ENCODE measurements around the gene MRPL51.

The MRPL51 gene

GRCh38 chr12:6458281-6459003 is 34.6 kb downstream of the MRPL51 start:
- no peak for DNase-seq

GRCh38 chr12:6457220-6457945 is 35.7 kb downstream of the MRPL51 start:
- no peak for DNase-seq

- DNase-seq, result no peak
Measured at GRCh38 chr12:6452944-6453630, 40.0 kb downstream of the MRPL51 start.

GRCh38 chr12:6452245-6452943 is 40.7 kb downstream of the MRPL51 start:
- no peak for DNase-seq

- DNase-seq, result peak; percentile 88
Measured at GRCh38 chr12:6451348-6452244, 41.5 kb downstream of the MRPL51 start, which contains the start of gene TAPBPL. TAPBPL (plus strand) TSS chr12:6452042; CDS start chr12:6452249, 207 bp downstream.

GRCh38 chr12:6450869-6451347 is 42.2 kb downstream of the MRPL51 start:
- no peak for DNase-seq

GRCh38 chr12:6450091-6450868 is 42.8 kb downstream of the MRPL51 start:
- DNase-seq, result no peak

GRCh38 chr12:6444704-6445688 is 48.1 kb downstream of the MRPL51 start, which contains the start of gene CD27:
CD27 (plus strand) TSS chr12:6444955; CDS start chr12:6445096, 141 bp downstream.
- peak; percentile 51 for DNase-seq

- DNase-seq, result no peak
Measured at GRCh38 chr12:6444031-6444430, 49.0 kb downstream of the MRPL51 start.

GRCh38 chr12:6443361-6443983 is 49.6 kb downstream of the MRPL51 start:
- no peak for DNase-seq

GRCh38 chr12:6442836-6443235 is 50.2 kb downstream of the MRPL51 start:
- DNase-seq, result no peak

All from CD4-positive, alpha-beta T cell treated with Interleukin-12 subunit alpha and Interleukin-12 subunit beta, for 1 hour (primary cell).